ENCODE results near the gene TTC28.

DNA sequence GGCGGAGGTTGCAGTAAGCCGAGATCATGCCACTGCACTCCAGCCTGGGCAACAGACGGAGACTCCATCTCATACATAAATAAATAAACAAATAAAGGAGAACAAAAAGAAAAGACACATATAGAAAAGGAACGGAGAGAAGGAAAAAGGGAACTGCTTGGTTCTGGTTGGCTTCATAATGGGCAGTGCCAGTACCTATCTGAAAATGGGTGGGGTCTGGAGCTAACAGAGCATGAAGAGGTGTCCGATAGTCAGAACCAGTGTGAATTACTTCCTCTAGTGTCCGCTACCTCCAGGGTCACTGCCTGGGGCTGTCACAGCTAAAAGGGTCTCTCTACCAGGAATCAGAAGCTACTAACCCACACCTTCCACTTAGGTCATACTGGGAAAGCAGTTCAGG is 27.2 kb upstream of the TTC28 start:
- no peak for TF ChIP-seq SP2 (tag by site-specific recombination; IDR thresholded peaks at IDR 0.05)
- TF ChIP-seq, protein P1, sequence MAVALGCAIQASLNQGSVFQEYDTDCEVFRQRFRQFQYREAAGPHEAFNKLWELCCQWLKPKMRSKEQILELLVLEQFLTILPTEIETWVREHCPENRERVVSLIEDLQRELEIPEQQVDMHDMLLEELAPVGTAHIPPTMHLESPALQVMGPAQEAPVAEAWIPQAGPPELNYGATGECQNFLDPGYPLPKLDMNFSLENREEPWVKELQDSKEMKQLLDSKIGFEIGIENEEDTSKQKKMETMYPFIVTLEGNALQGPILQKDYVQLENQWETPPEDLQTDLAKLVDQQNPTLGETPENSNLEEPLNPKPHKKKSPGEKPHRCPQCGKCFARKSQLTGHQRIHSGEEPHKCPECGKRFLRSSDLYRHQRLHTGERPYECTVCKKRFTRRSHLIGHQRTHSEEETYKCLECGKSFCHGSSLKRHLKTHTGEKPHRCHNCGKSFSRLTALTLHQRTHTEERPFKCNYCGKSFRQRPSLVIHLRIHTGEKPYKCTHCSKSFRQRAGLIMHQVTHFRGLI (tag by site-specific recombination; IDR thresholded peaks at IDR 0.05): no peak
- no peak for TF ChIP-seq ZFP37 (tag by site-specific recombination; IDR thresholded peaks at IDR 0.05)
- TF ChIP-seq, protein P2, sequence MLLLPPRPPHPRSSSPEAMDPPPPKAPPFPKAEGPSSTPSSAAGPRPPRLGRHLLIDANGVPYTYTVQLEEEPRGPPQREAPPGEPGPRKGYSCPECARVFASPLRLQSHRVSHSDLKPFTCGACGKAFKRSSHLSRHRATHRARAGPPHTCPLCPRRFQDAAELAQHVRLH (tag by site-specific recombination; IDR thresholded peaks at IDR 0.05): no peak
- TF ChIP-seq, protein P3, sequence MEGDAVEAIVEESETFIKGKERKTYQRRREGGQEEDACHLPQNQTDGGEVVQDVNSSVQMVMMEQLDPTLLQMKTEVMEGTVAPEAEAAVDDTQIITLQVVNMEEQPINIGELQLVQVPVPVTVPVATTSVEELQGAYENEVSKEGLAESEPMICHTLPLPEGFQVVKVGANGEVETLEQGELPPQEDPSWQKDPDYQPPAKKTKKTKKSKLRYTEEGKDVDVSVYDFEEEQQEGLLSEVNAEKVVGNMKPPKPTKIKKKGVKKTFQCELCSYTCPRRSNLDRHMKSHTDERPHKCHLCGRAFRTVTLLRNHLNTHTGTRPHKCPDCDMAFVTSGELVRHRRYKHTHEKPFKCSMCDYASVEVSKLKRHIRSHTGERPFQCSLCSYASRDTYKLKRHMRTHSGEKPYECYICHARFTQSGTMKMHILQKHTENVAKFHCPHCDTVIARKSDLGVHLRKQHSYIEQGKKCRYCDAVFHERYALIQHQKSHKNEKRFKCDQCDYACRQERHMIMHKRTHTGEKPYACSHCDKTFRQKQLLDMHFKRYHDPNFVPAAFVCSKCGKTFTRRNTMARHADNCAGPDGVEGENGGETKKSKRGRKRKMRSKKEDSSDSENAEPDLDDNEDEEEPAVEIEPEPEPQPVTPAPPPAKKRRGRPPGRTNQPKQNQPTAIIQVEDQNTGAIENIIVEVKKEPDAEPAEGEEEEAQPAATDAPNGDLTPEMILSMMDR (tag by site-specific recombination; IDR thresholded peaks at IDR 0.05): no peak
- TF ChIP-seq, protein P4, sequence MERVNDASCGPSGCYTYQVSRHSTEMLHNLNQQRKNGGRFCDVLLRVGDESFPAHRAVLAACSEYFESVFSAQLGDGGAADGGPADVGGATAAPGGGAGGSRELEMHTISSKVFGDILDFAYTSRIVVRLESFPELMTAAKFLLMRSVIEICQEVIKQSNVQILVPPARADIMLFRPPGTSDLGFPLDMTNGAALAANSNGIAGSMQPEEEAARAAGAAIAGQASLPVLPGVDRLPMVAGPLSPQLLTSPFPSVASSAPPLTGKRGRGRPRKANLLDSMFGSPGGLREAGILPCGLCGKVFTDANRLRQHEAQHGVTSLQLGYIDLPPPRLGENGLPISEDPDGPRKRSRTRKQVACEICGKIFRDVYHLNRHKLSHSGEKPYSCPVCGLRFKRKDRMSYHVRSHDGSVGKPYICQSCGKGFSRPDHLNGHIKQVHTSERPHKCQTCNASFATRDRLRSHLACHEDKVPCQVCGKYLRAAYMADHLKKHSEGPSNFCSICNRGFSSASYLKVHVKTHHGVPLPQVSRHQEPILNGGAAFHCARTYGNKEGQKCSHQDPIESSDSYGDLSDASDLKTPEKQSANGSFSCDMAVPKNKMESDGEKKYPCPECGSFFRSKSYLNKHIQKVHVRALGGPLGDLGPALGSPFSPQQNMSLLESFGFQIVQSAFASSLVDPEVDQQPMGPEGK (tag by site-specific recombination; IDR thresholded peaks at IDR 0.05): no peak

Measured in HEK293 (cell line).